Measurements from ENCODE around the gene SIRT6.
A peak's percentile ranks its signal among the peaks of the same experiment; 100 is the strongest.
"Not testable (repeated sequence)": the region's sequence is repeated elsewhere in the genome, so short reads cannot be mapped to it uniquely, and the experiment has no call there.

SIRT6 gene

GRCh38 chr19:4173479-4174212, 8.7 kb downstream of the SIRT6 start:
- no peak for DNase-seq

DNA sequence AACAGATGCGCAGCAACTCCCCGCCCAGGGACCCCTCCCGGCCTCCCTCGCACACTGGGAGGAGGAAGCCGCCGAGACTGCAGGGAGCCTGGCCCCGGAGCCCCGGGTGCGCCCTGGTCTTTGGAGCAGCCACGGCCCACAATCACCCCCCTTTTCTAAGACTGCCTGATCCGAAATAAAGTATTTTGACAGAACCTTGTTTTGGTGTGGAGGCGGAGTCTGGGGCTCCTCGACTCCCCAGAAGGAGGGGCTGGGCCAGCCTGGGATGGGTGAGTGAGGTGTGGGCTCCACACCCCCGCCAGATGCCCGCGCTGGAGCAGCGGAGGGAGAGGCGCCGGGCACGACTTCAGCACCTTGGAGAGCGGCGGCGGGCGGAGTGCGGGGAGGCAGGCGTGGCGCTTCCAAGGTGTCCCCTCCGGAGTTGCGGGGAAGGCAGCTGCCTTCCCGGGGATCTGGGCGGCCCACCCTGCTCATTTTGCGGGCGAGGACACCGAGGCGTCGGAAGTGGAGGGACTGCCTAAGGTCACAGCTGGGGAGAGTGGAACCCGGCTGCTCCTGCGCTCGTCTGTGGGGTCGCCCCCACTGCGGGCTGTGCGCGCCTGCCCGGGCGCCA, 9.4 kb downstream of the SIRT6 start:
- DNase-seq = peak; percentile 76

DNA sequence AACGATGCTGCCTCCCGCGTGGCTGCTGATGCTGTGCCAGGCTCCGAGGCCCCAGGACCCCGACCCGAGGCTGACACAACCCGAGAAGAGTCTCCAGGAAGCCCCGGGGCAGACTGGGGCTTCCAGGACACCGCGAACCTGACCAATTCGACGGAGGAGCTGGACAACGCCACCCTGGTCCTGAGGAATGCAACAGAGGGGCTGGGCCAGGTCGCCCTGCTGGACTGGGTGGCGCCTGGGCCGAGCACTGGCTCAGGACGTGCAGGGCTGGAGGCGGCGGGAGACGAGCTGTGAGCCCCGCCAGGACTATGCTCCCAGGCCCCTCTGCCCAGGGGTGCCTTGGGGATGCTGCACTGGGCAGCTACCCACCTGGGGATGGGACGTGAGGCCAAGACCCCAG, 10.7 kb downstream of the SIRT6 start:
- DNase-seq = no peak

DNA sequence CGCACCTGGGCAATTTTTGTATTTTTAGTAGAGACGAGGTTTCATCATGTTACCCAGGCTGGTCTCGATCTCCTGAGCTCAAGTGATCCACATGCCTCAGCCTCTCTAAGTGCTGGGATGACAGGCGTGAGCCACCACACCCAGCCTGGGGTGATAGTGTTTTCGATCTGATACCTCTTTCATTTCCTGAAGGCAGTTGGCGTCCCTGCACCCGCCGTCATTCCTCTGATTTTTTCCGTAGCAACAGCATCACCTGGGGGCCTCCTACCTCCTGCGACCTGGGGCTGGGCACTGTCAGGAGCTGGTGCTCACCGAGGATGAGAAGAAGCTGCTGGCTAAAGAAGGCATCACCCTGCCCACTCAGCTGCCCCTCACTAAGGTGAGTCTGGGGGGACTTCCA, 18.1 kb downstream of the SIRT6 start:
- DNase-seq = no peak

GRCh38 chr19:4161415-4162077, 20.8 kb downstream of the SIRT6 start:
- no peak for DNase-seq

- not testable (repeated sequence) for DNase-seq
Measured at GRCh38 chr19:4157971-4158370, 24.4 kb downstream of the SIRT6 start.

- DNase-seq = no peak
Measured at GRCh38 chr19:4157164-4157563, 25.2 kb downstream of the SIRT6 start.

DNA sequence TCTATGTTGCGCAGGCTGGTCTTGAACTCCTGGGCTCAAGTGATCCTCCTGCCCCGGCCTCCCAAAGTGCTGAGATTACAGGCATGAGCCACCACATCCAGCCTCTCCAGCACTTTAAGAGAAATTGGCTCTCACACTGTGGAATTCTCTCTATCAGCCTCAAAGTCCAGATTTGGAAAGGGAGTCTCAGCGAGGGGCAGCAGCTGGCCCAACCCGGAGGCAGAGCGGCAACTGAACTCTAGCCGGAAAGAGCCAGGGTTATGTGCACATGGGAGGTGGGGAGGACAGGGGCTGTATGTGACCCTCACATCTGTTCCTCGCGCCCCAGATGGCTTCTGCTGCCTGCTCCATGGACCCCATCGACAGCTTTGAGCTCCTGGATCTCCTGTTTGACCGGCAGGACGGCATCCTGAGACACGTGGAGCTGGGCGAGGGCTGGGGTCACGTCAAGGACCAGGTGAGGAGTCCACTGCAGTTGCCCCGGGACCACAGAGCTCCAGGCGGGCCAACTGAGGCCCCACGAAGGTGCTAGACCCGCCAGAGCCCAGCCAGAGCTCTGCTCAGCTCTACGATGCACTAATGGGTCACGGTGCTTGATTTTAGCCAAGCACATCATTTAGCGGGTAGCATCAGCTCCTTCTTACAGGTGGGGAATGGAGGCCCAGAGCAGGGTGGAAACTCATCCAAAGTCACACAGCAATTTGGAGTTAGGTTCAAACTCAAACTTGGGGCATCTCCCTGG, 27.6 kb downstream of the SIRT6 start:
- DNase-seq = no peak

DNA sequence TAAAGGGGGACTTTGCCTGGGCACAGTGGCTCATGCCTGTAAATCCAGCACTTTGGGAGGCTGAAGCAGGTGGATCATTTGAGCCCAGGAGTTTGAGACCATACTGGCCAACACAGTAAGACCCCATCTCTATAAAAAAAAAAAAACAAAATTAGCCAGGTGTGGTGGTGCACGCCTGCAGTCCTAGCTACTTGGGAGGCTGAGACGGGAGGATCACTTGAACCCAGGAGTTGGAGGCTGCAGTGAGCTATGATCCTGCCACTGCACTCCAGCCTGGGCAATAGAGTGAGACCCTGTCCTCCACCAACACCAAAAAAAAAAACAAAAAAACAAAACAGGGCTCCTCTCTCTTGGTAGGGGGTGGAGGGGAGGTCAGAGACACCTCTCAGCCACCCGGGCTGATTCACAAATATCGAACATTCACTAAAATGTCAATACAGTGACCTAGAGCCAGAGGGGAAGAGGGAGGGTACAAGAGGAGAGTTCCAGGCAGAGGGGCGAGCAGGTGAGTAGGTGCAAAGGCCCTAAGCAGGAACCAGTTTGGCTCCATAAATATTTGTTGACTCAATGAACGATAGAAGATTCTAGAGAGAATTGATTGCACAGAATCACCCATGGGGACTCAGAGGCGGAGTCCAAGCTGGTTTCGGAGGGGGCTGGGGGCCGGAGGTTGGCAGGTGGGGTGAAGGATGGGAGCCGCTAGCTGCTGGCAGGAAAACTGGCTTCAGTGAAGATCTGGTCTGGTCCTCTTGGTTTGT, 29.9 kb downstream of the SIRT6 start:
- DNase-seq = no peak

- no peak for DNase-seq
Measured at GRCh38 chr19:4151623-4152022, 30.7 kb downstream of the SIRT6 start.

GRCh38 chr19:4149518-4150288, 32.7 kb downstream of the SIRT6 start:
- DNase-seq = no peak

DNA sequence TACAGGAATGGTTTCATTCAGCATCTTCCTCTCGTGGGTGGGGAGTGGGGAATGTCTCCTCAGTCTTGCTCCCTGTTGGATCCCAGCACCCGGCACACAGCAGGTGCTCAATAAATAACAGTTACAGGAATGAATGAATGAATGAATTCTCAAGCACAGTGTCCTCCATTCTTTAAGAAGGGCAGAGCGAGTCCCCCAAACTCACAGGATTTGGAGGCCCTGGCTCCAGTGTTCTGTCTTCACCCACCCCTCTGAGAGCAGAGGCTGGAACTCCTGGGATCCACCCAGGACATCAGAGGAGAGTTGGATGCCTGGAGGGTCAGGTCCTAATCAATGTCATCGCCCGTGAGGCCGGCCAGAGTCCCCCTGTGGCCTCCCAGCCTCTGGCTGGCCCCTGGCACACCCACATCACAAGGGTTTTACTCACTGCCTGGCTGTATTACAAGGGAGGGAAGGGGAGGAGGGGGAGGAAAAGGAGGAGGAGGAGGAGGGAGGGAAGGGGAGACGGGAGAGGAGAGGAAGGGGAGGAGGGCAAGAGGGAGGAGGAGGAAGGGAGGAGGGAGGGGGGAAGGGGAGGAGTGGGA, 37.6 kb downstream of the SIRT6 start:
- DNase-seq = no peak

DNA sequence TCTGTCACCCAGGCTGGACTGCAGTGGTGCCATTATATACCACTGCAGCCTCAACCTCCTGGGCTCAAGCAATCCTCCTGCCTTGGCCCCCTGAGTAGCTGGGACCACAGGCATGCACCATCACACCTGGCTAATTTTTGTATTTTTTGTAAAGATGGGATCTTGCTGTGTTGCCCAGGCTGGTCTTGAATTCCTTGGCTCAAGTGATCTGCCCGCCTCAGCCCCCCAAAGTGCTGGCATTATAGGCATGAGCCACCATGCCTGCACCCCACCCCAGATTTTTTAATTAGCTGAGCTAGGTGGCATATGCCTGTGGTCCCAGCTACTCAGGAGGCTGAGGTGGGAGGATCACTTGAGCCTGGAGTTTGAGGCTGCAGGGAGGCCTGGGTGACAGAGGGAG, 39.4 kb downstream of the SIRT6 start:
- not testable (repeated sequence) for DNase-seq

GRCh38 chr19:4140237-4140711, 42.1 kb downstream of the SIRT6 start:
- DNase-seq = peak; percentile 45

DNA sequence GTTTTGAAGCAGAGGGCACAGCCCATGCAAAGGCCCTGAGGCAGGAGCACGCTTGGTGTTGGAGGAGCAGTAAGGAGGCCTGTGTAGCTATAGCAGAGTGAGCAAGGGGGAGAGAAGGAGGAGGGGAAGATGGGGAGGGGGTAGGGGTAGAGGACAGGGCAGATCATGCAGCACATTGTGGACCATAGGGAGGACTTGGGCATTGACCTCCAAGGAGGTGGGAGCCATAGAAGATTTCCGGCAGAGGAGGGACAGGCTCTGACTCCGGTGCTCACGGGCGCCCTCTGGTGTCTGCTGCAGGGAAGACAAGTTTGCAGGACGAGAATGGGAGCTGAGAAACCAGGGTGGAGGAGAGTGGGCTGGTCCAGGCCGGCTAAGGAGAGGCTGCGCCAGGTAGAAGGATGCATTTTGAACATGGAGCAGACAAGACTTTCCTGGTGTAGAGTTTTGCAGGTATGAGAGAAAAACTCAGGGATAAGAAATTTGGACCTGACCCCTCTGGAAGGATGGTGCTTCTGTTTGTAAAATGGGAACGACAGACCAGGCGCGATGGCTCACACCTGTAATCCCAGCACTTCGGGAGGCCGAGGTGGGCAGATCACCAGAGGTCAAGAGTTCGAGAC, 42.6 kb downstream of the SIRT6 start:
- peak; percentile 94 for DNase-seq

GRCh38 chr19:4138445-4138844, 43.9 kb downstream of the SIRT6 start:
- no peak for DNase-seq

GRCh38 chr19:4136680-4137088, 45.7 kb downstream of the SIRT6 start:
- no peak for DNase-seq

- not testable (repeated sequence) for DNase-seq
Measured at GRCh38 chr19:4135386-4135785, 47.0 kb downstream of the SIRT6 start.

DNA sequence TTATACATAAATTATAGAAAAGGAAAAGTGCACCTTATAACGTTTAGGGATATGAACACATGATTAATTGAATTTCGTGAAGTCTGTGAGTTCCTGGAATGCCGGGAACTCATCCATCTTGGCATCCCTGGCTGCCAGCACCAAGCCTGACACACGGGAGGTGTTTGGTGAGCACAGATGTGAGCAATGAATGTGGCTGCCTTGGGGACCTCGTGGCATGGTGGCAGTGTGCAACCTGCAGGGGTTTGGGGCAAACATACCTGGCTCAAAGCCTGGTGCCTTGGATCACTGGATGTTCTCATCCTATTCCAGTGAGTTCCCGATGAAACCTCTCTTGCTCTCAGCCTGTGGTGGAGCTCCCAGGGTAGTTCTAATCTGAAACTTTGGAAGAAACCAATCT, 48.0 kb downstream of the SIRT6 start:
- DNase-seq = no peak

- no peak for DNase-seq
Measured at GRCh38 chr19:4130744-4131438, 51.5 kb downstream of the SIRT6 start.
